DND-41 (cell line): ENCODE results near the gene ATG5.

Experiments used
- EZH2 ChIP-seq: IDR thresholded peaks from 3 replicates; pipeline ENCODE4 v1.6.1; 2012; ENCODE audit warnings: borderline replicate concordance, low read depth, mild to moderate bottlenecking, moderate library complexity, low read length, inconsistent platforms; ENCODE audit not compliant: severe bottlenecking
- TF ChIP-seq, protein P1 (sequence below): IDR thresholded peaks from 2 replicates; pipeline ENCODE4 v1.5.1; 2012; ENCODE audit warnings: borderline replicate concordance, low read length, moderate library complexity, mild to moderate bottlenecking; ENCODE audit not compliant: poor library complexity, severe bottlenecking; ENCODE audit errors: extremely low read depth

DNA sequence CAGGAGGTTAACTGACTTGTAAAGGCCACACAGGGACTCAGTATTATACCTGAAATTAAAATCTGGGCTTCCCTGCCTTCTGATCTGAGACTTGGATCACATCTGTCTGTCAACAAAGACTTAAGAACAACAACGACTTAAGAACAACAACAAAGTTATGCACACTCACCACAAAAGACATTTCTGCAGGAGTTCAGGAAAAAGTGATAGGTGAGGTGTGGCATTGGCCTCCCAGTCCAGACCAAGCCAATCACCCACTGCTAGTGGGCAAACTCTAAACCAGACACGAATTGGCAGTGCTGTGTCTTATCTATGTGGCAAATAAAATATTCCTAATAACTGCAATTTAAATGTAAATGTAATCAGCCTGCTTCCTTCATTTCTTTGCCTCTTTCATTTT is 178.1 kb downstream of the ATG5 start:
- TF ChIP-seq, protein P1, sequence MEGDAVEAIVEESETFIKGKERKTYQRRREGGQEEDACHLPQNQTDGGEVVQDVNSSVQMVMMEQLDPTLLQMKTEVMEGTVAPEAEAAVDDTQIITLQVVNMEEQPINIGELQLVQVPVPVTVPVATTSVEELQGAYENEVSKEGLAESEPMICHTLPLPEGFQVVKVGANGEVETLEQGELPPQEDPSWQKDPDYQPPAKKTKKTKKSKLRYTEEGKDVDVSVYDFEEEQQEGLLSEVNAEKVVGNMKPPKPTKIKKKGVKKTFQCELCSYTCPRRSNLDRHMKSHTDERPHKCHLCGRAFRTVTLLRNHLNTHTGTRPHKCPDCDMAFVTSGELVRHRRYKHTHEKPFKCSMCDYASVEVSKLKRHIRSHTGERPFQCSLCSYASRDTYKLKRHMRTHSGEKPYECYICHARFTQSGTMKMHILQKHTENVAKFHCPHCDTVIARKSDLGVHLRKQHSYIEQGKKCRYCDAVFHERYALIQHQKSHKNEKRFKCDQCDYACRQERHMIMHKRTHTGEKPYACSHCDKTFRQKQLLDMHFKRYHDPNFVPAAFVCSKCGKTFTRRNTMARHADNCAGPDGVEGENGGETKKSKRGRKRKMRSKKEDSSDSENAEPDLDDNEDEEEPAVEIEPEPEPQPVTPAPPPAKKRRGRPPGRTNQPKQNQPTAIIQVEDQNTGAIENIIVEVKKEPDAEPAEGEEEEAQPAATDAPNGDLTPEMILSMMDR = no peak
- TF ChIP-seq EZH2 = no peak
